Activated T-cell treated with anti-CD3 and anti-CD28 coated beads for 24 hours (primary cell): ENCODE data around the gene PRKCE.

Source experiments
- DNase-seq: peaks from one replicate; pipeline ENCODE4 v3.0.0-alpha.2; 2020; ENCODE audit warnings: low read depth

PRKCE gene

GRCh38 chr2:45728458-45728942, 77.0 kb downstream of the PRKCE start:
- DNase-seq: no peak

- DNase-seq: no peak
Measured at GRCh38 chr2:45729753-45730512, 78.5 kb downstream of the PRKCE start.

- DNase-seq: no peak
Measured at GRCh38 chr2:45731141-45731540, 79.7 kb downstream of the PRKCE start.

- DNase-seq: no peak
Measured at GRCh38 chr2:45732436-45732835, 81.0 kb downstream of the PRKCE start.

- DNase-seq: no peak
Measured at GRCh38 chr2:45732946-45733345, 81.5 kb downstream of the PRKCE start.

- no peak for DNase-seq
Measured at GRCh38 chr2:45734336-45734735, 82.9 kb downstream of the PRKCE start.

- no peak for DNase-seq
Measured at GRCh38 chr2:45734952-45735351, 83.5 kb downstream of the PRKCE start.

GRCh38 chr2:45736757-45737704, 85.6 kb downstream of the PRKCE start:
- no peak for DNase-seq

GRCh38 chr2:45739796-45740485, 88.5 kb downstream of the PRKCE start:
- no peak for DNase-seq

- no peak for DNase-seq
Measured at GRCh38 chr2:45741161-45741850, 89.8 kb downstream of the PRKCE start.

GRCh38 chr2:45743531-45744396, 92.3 kb downstream of the PRKCE start:
- no peak for DNase-seq

GRCh38 chr2:45745231-45745630, 93.8 kb downstream of the PRKCE start:
- no peak for DNase-seq

GRCh38 chr2:45746888-45747287, 95.4 kb downstream of the PRKCE start:
- DNase-seq: no peak

GRCh38 chr2:45747363-45747762, 95.9 kb downstream of the PRKCE start:
- no peak for DNase-seq

- DNase-seq: no peak
Measured at GRCh38 chr2:45748239-45748638, 96.8 kb downstream of the PRKCE start.

GRCh38 chr2:45750001-45750400, 98.5 kb downstream of the PRKCE start:
- DNase-seq: no peak

GRCh38 chr2:45750484-45750883, 99.0 kb downstream of the PRKCE start:
- no peak for DNase-seq

- DNase-seq: no peak
Measured at GRCh38 chr2:45753381-45753780, 101.9 kb downstream of the PRKCE start.

GRCh38 chr2:45754131-45755010, 102.9 kb downstream of the PRKCE start:
- no peak for DNase-seq
